WI38 (cell line): Measurements from ENCODE around the gene EHD4.

ENCODE experiments used
- H3K4me3 ChIP-seq: 2 replicates; pipeline ENCODE4 v1.5.1; 2011; ENCODE audit warnings: low read depth, mild to moderate bottlenecking, control low read depth, low read length
- TF ChIP-seq, protein P1 (sequence below): IDR thresholded peaks from 2 replicates; pipeline ENCODE4 v1.5.1; 2012; ENCODE audit warnings: low read depth, mild to moderate bottlenecking, control low read depth, low read length

The EHD4 gene

DNA sequence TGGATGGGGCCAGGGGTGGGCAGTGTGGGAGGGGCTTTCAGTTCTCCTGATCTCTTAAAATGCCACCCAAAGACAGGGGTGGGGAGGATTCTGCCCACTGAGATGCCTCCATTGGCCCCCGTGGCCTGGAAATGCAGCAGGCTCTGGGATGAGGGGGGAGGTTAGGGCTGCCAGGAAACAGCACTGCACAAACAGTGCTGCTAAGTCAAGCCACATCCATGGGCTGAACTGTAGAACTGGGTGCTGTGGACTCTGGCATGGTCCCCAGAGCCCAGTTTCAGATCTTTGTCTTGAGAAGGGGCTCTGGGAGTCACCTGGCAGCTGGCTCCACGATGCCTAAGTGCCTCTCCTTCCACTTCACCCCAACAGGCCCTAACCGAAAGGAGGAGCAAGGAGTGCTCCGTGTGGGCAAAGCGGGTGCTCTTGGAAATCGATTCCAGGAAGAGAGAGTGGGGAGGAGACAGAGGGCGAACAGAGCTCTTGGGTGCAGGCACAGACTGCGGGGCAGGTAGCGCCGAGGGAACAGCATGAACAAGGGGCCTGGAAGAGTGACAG is 40.6 kb upstream of the EHD4 start:
- TF ChIP-seq, protein P1, sequence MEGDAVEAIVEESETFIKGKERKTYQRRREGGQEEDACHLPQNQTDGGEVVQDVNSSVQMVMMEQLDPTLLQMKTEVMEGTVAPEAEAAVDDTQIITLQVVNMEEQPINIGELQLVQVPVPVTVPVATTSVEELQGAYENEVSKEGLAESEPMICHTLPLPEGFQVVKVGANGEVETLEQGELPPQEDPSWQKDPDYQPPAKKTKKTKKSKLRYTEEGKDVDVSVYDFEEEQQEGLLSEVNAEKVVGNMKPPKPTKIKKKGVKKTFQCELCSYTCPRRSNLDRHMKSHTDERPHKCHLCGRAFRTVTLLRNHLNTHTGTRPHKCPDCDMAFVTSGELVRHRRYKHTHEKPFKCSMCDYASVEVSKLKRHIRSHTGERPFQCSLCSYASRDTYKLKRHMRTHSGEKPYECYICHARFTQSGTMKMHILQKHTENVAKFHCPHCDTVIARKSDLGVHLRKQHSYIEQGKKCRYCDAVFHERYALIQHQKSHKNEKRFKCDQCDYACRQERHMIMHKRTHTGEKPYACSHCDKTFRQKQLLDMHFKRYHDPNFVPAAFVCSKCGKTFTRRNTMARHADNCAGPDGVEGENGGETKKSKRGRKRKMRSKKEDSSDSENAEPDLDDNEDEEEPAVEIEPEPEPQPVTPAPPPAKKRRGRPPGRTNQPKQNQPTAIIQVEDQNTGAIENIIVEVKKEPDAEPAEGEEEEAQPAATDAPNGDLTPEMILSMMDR = no peak
- H3K4me3 ChIP-seq = no peak overlapping the region

DNA sequence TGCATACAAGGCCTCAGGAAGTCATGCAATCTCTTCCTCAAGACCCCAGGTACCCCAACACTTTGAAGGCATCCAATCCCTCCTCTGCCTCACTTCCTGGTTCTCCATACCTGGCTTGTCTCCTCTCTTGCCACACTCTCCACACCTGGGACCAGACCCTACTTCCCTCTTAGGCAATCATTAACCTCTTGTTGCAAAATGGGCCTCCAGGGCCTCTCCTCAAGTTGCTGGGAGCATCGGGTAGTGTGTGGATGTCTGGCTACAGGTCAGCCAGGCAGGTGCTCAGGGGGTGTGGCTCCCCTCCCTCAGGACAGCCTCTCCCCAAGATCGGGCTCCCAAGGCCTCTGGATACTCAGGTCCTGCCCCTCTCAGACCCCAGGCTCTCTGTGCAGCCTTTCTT is 39.9 kb upstream of the EHD4 start:
- TF ChIP-seq, protein P1 = no peak
- H3K4me3 ChIP-seq = no peak overlapping the region

DNA sequence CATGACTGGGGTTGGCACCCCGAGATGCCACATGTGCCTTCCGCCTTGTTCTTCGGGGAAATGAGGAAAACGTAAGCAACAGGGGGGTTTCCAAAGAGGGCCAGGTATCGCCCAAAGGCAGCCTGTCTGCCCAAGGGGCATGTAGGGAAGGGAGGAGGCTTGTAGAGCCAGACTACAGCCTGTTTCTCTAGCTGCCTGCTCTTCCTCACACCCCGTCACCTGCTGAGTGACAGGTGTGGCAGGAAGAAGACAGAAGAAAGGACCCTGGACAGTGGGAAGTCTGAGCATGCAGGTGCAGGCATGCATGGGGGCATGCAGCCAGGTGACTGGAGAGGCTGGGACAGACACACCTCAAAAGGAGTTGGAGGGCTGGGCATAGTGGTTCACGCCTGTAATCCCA is 38.7 kb upstream of the EHD4 start:
- no peak overlapping the region for H3K4me3 ChIP-seq
- TF ChIP-seq, protein P1 = no peak

DNA sequence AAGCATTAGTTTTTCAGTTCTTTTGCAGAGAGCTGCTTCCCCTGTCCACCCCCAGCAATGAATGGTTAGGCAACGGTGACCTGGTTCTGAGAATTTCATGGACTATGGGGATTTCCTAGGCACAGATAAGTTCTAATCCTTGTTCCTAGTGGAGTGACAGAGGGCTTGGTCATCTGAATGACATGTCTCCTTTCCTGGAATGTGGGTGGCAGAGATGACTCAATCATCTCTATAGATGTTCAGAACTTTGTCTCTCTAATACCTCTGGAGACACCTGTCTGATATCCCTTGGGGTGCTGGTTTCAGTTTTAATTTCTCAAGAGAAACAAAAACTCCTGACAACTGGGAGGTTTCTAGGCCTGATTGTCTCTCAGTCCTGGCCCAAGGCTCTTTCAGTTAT is 38.1 kb upstream of the EHD4 start:
- TF ChIP-seq, protein P1 = no peak
- no peak overlapping the region for H3K4me3 ChIP-seq

DNA sequence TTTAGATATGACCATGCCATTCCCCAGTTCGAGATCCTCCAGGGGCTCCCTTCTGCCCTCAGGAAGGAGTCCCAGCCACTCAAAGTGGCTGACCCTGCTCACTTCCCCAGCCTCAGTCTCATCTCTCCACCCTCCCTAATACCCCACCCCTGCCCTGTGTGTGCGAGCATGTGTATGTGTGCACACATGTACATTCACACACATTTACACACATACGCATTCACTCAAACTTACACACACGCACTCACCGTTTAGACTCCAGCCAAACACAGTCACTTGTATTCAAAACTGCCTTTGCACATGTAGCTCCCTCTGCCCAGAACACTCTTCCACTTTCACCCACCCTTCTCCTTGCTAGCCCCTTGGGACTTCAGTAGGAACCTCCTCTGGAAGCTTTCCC is 37.1 kb upstream of the EHD4 start:
- TF ChIP-seq, protein P1 = no peak
- no peak overlapping the region for H3K4me3 ChIP-seq

DNA sequence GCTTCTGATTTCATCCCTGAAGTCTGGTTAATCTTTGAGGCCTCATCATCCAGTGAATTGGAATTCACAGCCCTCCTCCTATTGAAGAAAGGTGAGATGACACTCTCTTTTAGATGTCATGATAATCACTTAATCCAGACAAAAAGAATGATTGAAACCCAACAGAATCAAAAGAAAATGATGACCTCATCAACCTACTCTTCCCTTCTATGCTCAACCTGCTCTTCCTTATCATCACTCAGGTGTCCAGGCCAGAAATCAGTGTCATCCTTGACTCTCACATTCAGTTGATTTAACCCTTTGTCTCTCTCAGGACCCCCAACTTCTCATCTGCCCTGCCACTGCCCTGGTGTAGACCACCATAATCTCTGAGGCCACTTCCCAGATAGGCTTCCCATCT is 36.7 kb upstream of the EHD4 start:
- TF ChIP-seq, protein P1 = no peak
- no peak overlapping the region for H3K4me3 ChIP-seq

DNA sequence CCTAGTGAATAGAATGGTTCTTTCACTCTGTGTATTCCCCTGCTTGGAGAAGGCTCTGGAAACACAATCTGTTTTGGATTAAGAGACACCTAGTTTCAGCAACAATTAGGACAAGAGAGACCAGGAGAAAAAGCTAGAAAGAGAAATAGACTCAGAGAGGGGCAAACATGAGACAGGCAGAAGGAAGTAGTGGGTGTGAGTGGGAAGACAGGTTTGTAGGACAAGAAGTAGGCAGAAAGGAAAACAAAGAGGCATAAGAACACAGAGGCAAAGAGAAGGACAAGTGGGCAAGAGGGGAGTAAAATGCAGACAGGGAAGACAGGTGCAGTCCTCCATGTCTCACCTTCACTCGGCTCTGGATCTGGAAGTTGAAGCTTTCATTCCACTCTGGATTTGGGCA is 35.0 kb upstream of the EHD4 start:
- TF ChIP-seq, protein P1 = no peak
- no peak overlapping the region for H3K4me3 ChIP-seq
